Measurements from ENCODE around the gene PAK6. TPM values are rescaled to one million over a fixed set of nuclear protein-coding genes. Genes with fewer than 3 reads are reported as not detected.

The PAK6 gene
- total RNA-seq, 4 donors from 2014 or later: 0.84 to 2.0 TPM; not detected in 2

- peak in 1 of 2 donors; percentile 70 for TF ChIP-seq EP300 (IDR thresholded peaks at IDR 0.05)
- TF ChIP-seq POLR2A (IDR thresholded peaks at IDR 0.05): peak; percentile 33 to 52
- TF ChIP-seq CTCF (IDR thresholded peaks at IDR 0.05): peak; percentile 61 to 89 (median 64)
- H3K4me1 ChIP-seq: peaks cover 0 to 46% (median 27%) of the 10 kb centered on the region in 4 donors
- no peaks in the 10 kb centered on the region for H3K9me3 ChIP-seq
These were observed 84.5 kb downstream of the PAK6 start, which contains the start of gene INAFM2 for GRCh38 chr15:40323239-40323952. Gene INAFM2 (plus strand): TSS chr15:40323692. CDS start chr15:40324056, 364 bp downstream.

GRCh38 chr15:40323953-40324937 lies 85.4 kb downstream of the PAK6 start:
- Histone ChIP-seq H3K4me3 (peak overlapping the region; percentile 76 to 91 (median 86)), H3K27ac (peak overlapping the region; percentile 37 to 91 (median 86)), H3K4me1 (peaks cover 0 to 49% (median 30%) of the 10 kb centered on the region in 4 donors), H3K36me3 (no peaks in the 10 kb centered on the region), H3K9me3 (no peaks in the 10 kb centered on the region), H3K27me3 (no peaks in the 10 kb centered on the region)
- TF ChIP-seq EP300 (IDR thresholded peaks at IDR 0.05) (peak in 1 of 2 donors; percentile 18), CTCF (IDR thresholded peaks at IDR 0.05) (no peak)
- WGBS, 2 donors: 2 to 3% methylated on average over 34 to 76 of the region's 101 CpGs
- DNase-seq (ENCODE audit: low spot score in 2 of 2): no peak

More at GRCh38 chr15:40323239-40323952, 84.5 kb downstream of the PAK6 start, which contains the start of gene INAFM2:
- DNase-seq (ENCODE audit: low spot score in 2 of 2): peak; percentile 62 to 70
- H3K36me3 ChIP-seq: no peaks in the 10 kb centered on the region
- peak within 1 kb of the TSS; percentile 76 to 91 (median 86) for H3K4me3 ChIP-seq
- WGBS, 2 donors: 0 to 2% methylated on average over 27 to 79 of the region's 103 CpGs
- H3K27ac ChIP-seq: peak within 1 kb of the TSS; percentile 55 to 91 (median 86)
- no peaks in the 10 kb centered on the region for H3K27me3 ChIP-seq

GRCh38 chr15:40325188-40325587 lies 86.3 kb downstream of the PAK6 start:
- Histone ChIP-seq H3K36me3 (no peaks in the 10 kb centered on the region), H3K9me3 (no peaks in the 10 kb centered on the region), H3K27ac (peak overlapping the region in 1 of 4 donors; percentile 91), H3K4me3 (peak overlapping the region; percentile 76 to 91 (median 86)), H3K27me3 (no peaks in the 10 kb centered on the region), H3K4me1 (peaks cover 0 to 53% (median 36%) of the 10 kb centered on the region in 4 donors)
- WGBS, 2 donors: 47 to 57% methylated on average over 2 of the region's 2 CpGs
- TF ChIP-seq CTCF (IDR thresholded peaks at IDR 0.05) (no peak), POLR2A (IDR thresholded peaks at IDR 0.05) (no peak), EP300 (IDR thresholded peaks at IDR 0.05) (no peak)
- DNase-seq (ENCODE audit: low spot score in 2 of 2): no peak

- Histone ChIP-seq H3K27me3 (no peaks in the 10 kb centered on the region), H3K4me1 (peaks cover 0 to 58% (median 41%) of the 10 kb centered on the region in 4 donors), H3K9me3 (no peaks in the 10 kb centered on the region), H3K4me3 (no peak overlapping the region), H3K36me3 (no peaks in the 10 kb centered on the region), H3K27ac (peak overlapping the region in 1 of 4 donors; percentile 91)
- TF ChIP-seq POLR2A (IDR thresholded peaks at IDR 0.05) (no peak), EP300 (IDR thresholded peaks at IDR 0.05) (no peak), CTCF (IDR thresholded peaks at IDR 0.05) (no peak)
- DNase-seq (ENCODE audit: low spot score in 2 of 2): no peak
- WGBS, 2 donors: 77 to 87% methylated on average over 2 of the region's 2 CpGs
These were observed 86.8 kb downstream of the PAK6 start for GRCh38 chr15:40325700-40326099.

Other genes starting within 250 kb of the PAK6 start
- gene SRP14, start 199.9 kb upstream of the PAK6 start, total RNA-seq: 100 to 1,000 TPM; 194 to 357 (median 229) TPM
- 1 to 10 TPM; 2.7 to 6.3 (median 4.2) TPM for gene BMF, start 130.2 kb upstream of the PAK6 start, total RNA-seq
- 1 to 10 TPM in 2 of 4 donors, under 1 TPM in 1, not detected in 1; 0.22 to 6.9 (median 3.9) TPM for gene BUB1B, start 78.0 kb upstream of the PAK6 start, total RNA-seq
- gene ANKRD63, start 44.0 kb downstream of the PAK6 start, total RNA-seq: not detected
- gene PLCB2, start 68.9 kb downstream of the PAK6 start, total RNA-seq: 10 to 100 TPM; 14.9 to 42.3 (median 17.0) TPM
- gene INAFM2, start 84.6 kb downstream of the PAK6 start, total RNA-seq: 10 to 100 TPM; 13.8 to 25.9 (median 20.5) TPM
- 10 to 100 TPM; 19.3 to 22.8 (median 21.2) TPM for gene CCDC9B, start 101.9 kb downstream of the PAK6 start, total RNA-seq
- gene PHGR1, start 112.0 kb downstream of the PAK6 start, total RNA-seq: not detected
- under 1 TPM; under 0.01 to 0.22 (median 0.10) TPM for gene DISP2, start 119.2 kb downstream of the PAK6 start, total RNA-seq
- gene KNSTRN, start 143.7 kb downstream of the PAK6 start, total RNA-seq: 1 to 10 TPM; 3.3 to 7.1 (median 4.2) TPM
- 10 to 100 TPM; 62.8 to 88.6 (median 76.7) TPM for gene IVD, start 166.7 kb downstream of the PAK6 start, total RNA-seq
- 10 to 100 TPM; 12.3 to 25.5 (median 16.2) TPM for gene BAHD1, start 201.9 kb downstream of the PAK6 start, total RNA-seq
- 10 to 100 TPM in 3 of 4 donors, 1 to 10 TPM in 1; 5.7 to 27.8 (median 15.4) TPM for gene CHST14, start 231.9 kb downstream of the PAK6 start, total RNA-seq

Data from tibial nerve (tissue), 4 donors.